Heart left ventricle (tissue), 16 donors: ENCODE data around the gene ZBTB7C. TPM values are rescaled to one million over a fixed set of nuclear protein-coding genes. Genes with fewer than 3 reads are reported as not detected.

ENCODE experiments used
- ATAC-seq, 4 donors: fragments of 200-7000 bp; cut with Tn5 transposase; one replicate each; pipeline ENCODE4 v1.9.1; 2020 to 2022; ENCODE audit warnings: moderate library complexity in 4 of 4, mild to moderate bottlenecking in 3 of 4, moderate number of reproducible peaks in 1 of 4
- DNase-seq, 5 donors: peaks; one replicate each; pipeline ENCODE4 v3.0.0-alpha.2; 2020
- H3K27ac ChIP-seq, 12 donors: fragments of 200-600 bp; sonication (generic) in 4 of 12; one replicate each; pipeline versions ENCODE4 v1.5.0 to v1.8.0; 2016 to 2022; ENCODE audit warnings: mild to moderate bottlenecking in 2 of 12
- H3K27me3 ChIP-seq, 9 donors: fragments of 200-600 bp; sonication (generic) in 2 of 9; one replicate each; pipeline versions ENCODE4 v1.5.1 to v1.8.0; 2016 to 2022; ENCODE audit warnings: mild to moderate bottlenecking in 3 of 9
- H3K36me3 ChIP-seq, 9 donors: fragments of 200-600 bp; sonication (generic) in 2 of 9; one replicate each; pipeline versions ENCODE4 v1.5.0 to v1.8.0; 2018 to 2022; ENCODE audit warnings: mild to moderate bottlenecking in 2 of 9
- H3K4me1 ChIP-seq, 12 donors: fragments of 200-600 bp; sonication (generic) in 4 of 12; one replicate each; pipeline versions ENCODE4 v1.5.0 to v1.8.0; 2016 to 2022; ENCODE audit warnings: mild to moderate bottlenecking in 3 of 12
- H3K4me3 ChIP-seq, 12 donors: fragments of 200-600 bp; sonication (generic) in 4 of 12; one replicate each; pipeline versions ENCODE4 v1.5.0 to v1.8.0; 2017 to 2022; ENCODE audit warnings: mild to moderate bottlenecking in 9 of 12, moderate library complexity in 4 of 12
- H3K9me3 ChIP-seq, 12 donors: fragments of 200-600 bp; sonication (generic) in 4 of 12; one replicate each; pipeline versions ENCODE4 v1.5.0 to v1.8.0; 2016 to 2022; ENCODE audit warnings: mild to moderate bottlenecking in 1 of 12
- POLR2A ChIP-seq, 2 donors: fragments of 450-650 bp; IDR thresholded peaks; one replicate each; pipeline ENCODE4 v1.6.1; 2017; ENCODE audit warnings: antibody characterized with exemption in 2 of 2, mild to moderate bottlenecking in 2 of 2, moderate library complexity in 2 of 2
- WGBS, 4 donors: extraction: QIAGEN DNeasy Blood & Tissue Kit in 2 of 4; methylation state at CpG; one replicate each; pipeline versions ENCODE4 v1.1.5 to v1.1.7; 2013 to 2018; 5-methylcytosine and 5-hydroxymethylcytosine counted together
- intact Hi-C, 10 donors: fragments of 100-400 bp; cut with DNase I; formaldehyde crosslinking; loops; one replicate each; pipeline versions ENCODE4 v1.11.1 to v1.14.2; 2022
- polyA plus RNA-seq, 2 donors: library from polyadenylated mRNA; stranded (reverse); fragments of 200-250 nt; gene quantifications; one replicate each; pipeline ENCODE4 v1.2.3, GENCODE V29; 2013
- total RNA-seq, 9 donors: library from RNA; depleted of rRNA in 2 of 9; stranded (reverse); fragments of >200 nt in 2 of 9; fragmentation: NEBNext Ultra II Directional in 3 of 9; extraction: Animal tissue kit (Norgen Biotek cat#: 25700) in 3 of 9; gene quantifications; one replicate each; pipeline versions ENCODE4 v1.1.0 to v1.2.4, GENCODE V29; 2016 to 2023
- TF ChIP-seq, protein P1 (sequence below), 12 donors: fragments of 200-600 bp; sonication (generic) in 4 of 12; IDR thresholded peaks; one replicate each; pipeline versions ENCODE4 v1.5.0 to v1.8.0; 2018 to 2022; ENCODE audit warnings: antibody characterized with exemption in 12 of 12, mild to moderate bottlenecking in 5 of 12
- donor health status: ischemic (EF 13 %, LVEDD 7.1; RV severe dilation, severe dysfunction).
- donor health status: healthy with polysubstance abuse.
- donor health status: DM: no; HTN: yes; CAD: no.
- donor health status: DM: no; HTN: no; CAD: no.
- donor health status: ischemic (EF 25% LVEDD 6.9; RV normal size, moderate dysfunction).
- donor health status: ischemic (EF 25% LVEDD 5.7; RV mildly dilated, moderate dysfunction).
- donor health status: healthy.
- donor health status: DM: yes; HTN: yes; CAD: no.
- donor health status: ischemic (EF 35%, LVEDD 5.7; RV mildly dilated, moderate dysfunction).
- donor health status: nonischemic (EF 11% LVEDD 7.7; RV severe dilation, severe dysfunction).
- donor health status: DM: yes; HTN: yes; CAD: no.
- donor health status: PGD.
- donor health status: ischemic (EF 29% LVEDD 5.4; RV normal size, mild dysfunction).
- donor health status: nonischemic (EF 23%, LVEDD 6.1; RV moderate dilation, normal function).

ZBTB7C gene
- total and polyA plus RNA-seq, 11 donors: 0.68 to 7.5 (median 2.3) TPM

DNA sequence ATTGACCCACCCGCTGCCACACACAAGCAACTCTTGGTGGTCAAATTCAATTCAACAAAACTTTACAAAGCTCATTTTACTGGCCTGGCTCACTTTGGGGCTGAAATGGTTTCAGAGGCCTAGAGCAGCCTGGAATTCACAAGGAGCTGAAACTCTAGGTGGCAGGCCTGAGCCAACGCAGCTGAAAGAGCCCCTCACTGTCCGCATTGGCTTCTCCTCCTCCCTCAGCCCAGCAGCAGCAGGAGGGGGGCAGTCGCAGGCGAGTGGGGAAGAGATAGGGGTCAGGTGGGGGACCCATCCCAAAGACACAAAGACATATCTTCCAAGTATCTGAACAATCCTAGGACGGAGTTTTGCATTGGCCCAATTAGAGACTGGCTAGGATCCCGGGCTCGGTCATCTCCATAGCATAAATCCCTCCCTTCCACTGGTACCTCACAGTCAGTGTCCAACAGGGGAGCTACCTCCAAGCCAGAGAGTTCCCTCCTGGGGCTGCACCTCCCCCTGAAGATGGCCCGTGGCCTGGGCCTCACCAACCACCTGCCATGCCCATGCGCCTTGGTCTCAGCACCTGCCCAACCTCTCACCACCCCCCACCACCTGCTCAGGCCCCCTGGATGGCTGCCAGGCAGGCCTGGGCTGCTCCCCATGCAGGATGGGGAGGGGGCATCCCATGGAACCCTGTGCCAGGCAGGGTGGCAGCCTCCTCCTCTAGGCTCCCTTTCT, 113.4 kb downstream of the ZBTB7C start:
- intact Hi-C loops: no loop called here
- no peak overlapping the region for H3K27ac ChIP-seq

DNA sequence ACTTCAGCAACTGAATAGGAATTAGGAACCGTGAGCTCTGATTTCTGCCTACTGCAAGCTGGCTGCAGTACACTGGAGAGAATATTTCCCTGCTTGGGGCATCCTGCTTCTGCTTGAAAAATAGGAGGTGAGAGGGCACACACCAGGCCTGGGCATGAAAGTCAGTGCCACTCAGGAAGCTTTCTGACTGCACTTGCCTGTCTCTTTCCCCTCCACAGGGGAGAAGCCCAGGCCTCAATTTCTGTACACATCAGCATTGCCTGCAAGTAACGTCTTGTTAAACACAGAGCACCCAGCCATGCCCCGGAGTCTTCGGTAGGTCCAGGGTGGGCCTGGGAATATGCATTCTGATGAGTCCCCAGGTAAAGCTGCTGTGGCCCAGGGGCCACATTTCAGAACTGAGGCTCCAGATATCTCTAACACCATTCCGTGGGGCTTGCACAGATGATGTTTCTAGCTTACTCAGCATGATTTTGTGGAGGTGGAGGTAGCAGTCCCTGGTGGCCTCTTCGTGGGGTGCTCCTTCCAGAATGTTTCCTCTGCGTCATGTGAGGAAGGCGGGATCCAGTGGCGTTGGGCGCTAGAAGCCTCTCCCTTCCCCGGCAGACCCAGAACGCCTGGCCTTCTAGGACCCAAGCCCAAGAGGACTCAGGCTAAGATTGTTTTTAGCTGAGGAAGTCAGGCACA, 114.1 kb downstream of the ZBTB7C start:
- peaks cover 0 to 11% (median 0%) of the 10 kb centered on the region in 12 donors for H3K4me1 ChIP-seq
- no peaks in the 10 kb centered on the region for H3K27me3 ChIP-seq
- TF ChIP-seq, protein P1, sequence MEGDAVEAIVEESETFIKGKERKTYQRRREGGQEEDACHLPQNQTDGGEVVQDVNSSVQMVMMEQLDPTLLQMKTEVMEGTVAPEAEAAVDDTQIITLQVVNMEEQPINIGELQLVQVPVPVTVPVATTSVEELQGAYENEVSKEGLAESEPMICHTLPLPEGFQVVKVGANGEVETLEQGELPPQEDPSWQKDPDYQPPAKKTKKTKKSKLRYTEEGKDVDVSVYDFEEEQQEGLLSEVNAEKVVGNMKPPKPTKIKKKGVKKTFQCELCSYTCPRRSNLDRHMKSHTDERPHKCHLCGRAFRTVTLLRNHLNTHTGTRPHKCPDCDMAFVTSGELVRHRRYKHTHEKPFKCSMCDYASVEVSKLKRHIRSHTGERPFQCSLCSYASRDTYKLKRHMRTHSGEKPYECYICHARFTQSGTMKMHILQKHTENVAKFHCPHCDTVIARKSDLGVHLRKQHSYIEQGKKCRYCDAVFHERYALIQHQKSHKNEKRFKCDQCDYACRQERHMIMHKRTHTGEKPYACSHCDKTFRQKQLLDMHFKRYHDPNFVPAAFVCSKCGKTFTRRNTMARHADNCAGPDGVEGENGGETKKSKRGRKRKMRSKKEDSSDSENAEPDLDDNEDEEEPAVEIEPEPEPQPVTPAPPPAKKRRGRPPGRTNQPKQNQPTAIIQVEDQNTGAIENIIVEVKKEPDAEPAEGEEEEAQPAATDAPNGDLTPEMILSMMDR (IDR thresholded peaks at IDR 0.05): no peak
- no peak for TF ChIP-seq POLR2A (IDR thresholded peaks at IDR 0.05)
- peak in 1 of 5 donors; percentile 10 for DNase-seq
- intact Hi-C loops: no loop called here
- no peak overlapping the region for H3K4me3 ChIP-seq
- H3K27ac ChIP-seq: peak overlapping the region in 1 of 12 donors; percentile 10
- 85 to 93% (median 90%) methylated on average over 11 to 12 of the region's 12 CpGs for WGBS, 4 donors
- no peaks in the 10 kb centered on the region for H3K36me3 ChIP-seq
- H3K9me3 ChIP-seq: no peaks in the 10 kb centered on the region
- peak in 2 of 4 donors; percentile 12 to 31 for ATAC-seq

More for the DNA sequence above, 113.4 kb downstream of the ZBTB7C start:
- DNase-seq (peak in 1 of 5 donors; percentile 16), ATAC-seq (peak in 2 of 4 donors; percentile 38)
- Histone ChIP-seq H3K36me3 (no peaks in the 10 kb centered on the region), H3K9me3 (no peaks in the 10 kb centered on the region), H3K27me3 (no peaks in the 10 kb centered on the region), H3K4me1 (peaks cover 0 to 18% (median 2%) of the 10 kb centered on the region in 12 donors), H3K4me3 (no peak overlapping the region)
- no peak for TF ChIP-seq POLR2A (IDR thresholded peaks at IDR 0.05)
- TF ChIP-seq, protein P1 (IDR thresholded peaks at IDR 0.05): peak in 6 of 12 donors; percentile 7 to 39 (median 28)
- 77 to 86% (median 81%) methylated on average over 9 to 10 of the region's 10 CpGs for WGBS, 4 donors

DNA sequence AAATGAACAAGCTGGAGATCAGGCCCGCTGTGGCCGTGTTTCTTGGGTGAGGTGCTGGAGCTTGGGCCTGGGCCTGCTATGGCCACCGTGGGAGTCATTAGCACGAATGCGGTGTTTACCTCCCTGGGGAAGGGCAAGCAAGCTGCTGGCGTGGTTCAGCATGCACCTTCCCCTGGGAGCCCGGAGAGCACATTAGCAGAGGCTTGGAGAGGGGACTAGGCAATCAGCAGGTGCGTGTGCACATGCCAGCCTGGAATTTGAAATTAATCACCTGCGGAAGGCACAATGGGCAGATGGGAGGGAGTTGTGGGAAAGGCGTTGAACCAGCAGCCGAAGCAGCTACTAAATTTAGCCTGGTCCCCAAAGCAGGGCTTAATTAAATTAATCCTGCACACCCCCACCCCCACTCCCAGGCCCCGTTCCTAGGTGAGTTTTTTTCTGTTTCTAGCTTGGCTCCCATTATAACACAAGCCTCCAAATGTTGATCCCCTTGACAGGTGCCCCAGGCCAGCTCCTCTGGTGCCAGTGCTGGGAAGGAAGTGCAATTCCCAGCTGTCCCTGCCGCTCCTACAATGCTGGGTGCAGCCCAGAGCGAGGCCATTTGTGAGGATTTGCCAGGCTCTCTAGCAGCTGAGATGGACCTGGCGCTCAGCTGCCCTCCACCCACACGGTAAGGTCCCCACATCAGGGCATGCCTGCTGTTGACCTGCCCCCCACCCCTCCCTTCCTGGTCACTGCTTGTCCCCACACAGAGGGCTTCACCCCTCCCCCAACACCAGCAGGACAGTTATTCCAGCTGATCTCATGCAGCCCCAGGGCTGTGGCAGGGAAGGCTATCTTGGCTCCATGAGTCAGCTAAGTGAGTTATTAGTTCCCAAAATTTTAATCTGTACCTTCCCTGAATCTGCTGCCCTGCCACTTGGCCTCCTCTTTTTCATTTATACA, 115.0 kb downstream of the ZBTB7C start:
- peak; percentile 19 to 49 (median 28) for ATAC-seq
- WGBS, 4 donors: 78 to 89% (median 82%) methylated on average over 14 to 16 of the region's 16 CpGs

More for the DNA sequence above, 115.0 kb downstream of the ZBTB7C start:
- TF ChIP-seq POLR2A (IDR thresholded peaks at IDR 0.05): no peak
- TF ChIP-seq, protein P1 (IDR thresholded peaks at IDR 0.05): no peak
- peaks cover 0 to 9% (median 0%) of the 10 kb centered on the region in 12 donors for H3K4me1 ChIP-seq
- peak in 1 of 5 donors; percentile 15 for DNase-seq
- H3K27ac ChIP-seq: peak overlapping the region in 1 of 12 donors; percentile 10
- no peaks in the 10 kb centered on the region for H3K9me3 ChIP-seq
- H3K27me3 ChIP-seq: no peaks in the 10 kb centered on the region
- intact Hi-C loops: no loop called here
- H3K4me3 ChIP-seq: no peak overlapping the region
- H3K36me3 ChIP-seq: no peaks in the 10 kb centered on the region
